Activated naive CD4-positive, alpha-beta T cell treated with anti-CD3 and anti-CD28 coated beads, Interleukin-2, amount 50 U/mL, for 72 hours (primary cell): ENCODE data around the gene RALGAPA2. TPM values are rescaled to one million over a fixed set of nuclear protein-coding genes. Genes with fewer than 3 reads are reported as not detected.

Experiments
- ATAC-seq, 2 donors: fragments of 150-1000 bp; cut with Tn5 transposase; 2 replicates each; pipeline ENCODE4 v1.10.0; 2021; ENCODE audit warnings: mild to moderate bottlenecking in 2 of 2, moderate library complexity in 2 of 2
- DNase-seq, 2 donors: peaks; one replicate each; pipeline ENCODE4 v3.0.0; 2021 to 2022; ENCODE audit warnings: low spot score in 2 of 2
- H3K27ac Mint-ChIP-seq, 2 donors: one replicate each; pipeline ENCODE4 v1.8.0; 2022; ENCODE audit warnings: mild to moderate bottlenecking in 2 of 2, mixed read lengths in 2 of 2
- H3K36me3 Mint-ChIP-seq, 2 donors: one replicate each; pipeline ENCODE4 v1.8.0; 2022; ENCODE audit warnings: mixed read lengths in 2 of 2
- H3K9me3 Mint-ChIP-seq, 2 donors: one replicate each; pipeline ENCODE4 v1.8.0; 2022; ENCODE audit warnings: mixed read lengths in 2 of 2
- total RNA-seq, 2 donors: library from RNA; stranded (reverse); gene quantifications; one replicate each; pipeline ENCODE4 v1.2.3, GENCODE V29; 2022

RALGAPA2 gene
- total RNA-seq, 2 donors from 2014 or later: 24.9 to 33.1 TPM

GRCh38 chr20:20398123-20398522 is 314.3 kb downstream of the RALGAPA2 start:
- Mint-ChIP-seq H3K9me3 (no peaks in the 10 kb centered on the region), H3K27ac (peak overlapping the region in 1 of 2 donors; percentile 48), H3K36me3 (peaks cover 0 to 3% of the 10 kb centered on the region in 2 donors)
- ATAC-seq (no peak), DNase-seq (no peak)

- Mint-ChIP-seq H3K9me3 (no peaks in the 10 kb centered on the region), H3K36me3 (peaks cover 0 to 10% of the 10 kb centered on the region in 2 donors), H3K27ac (peak overlapping the region in 1 of 2 donors; percentile 90)
- DNase-seq: no peak
- ATAC-seq: no peak
Measured at GRCh38 chr20:20396794-20397193, 315.6 kb downstream of the RALGAPA2 start.

GRCh38 chr20:20395903-20396568 is 316.4 kb downstream of the RALGAPA2 start:
- DNase-seq: no peak
- ATAC-seq: no peak
- peak overlapping the region; percentile 48 to 55 for H3K27ac Mint-ChIP-seq
- no peaks in the 10 kb centered on the region for H3K9me3 Mint-ChIP-seq
- H3K36me3 Mint-ChIP-seq: peaks cover 0 to 12% of the 10 kb centered on the region in 2 donors

DNA sequence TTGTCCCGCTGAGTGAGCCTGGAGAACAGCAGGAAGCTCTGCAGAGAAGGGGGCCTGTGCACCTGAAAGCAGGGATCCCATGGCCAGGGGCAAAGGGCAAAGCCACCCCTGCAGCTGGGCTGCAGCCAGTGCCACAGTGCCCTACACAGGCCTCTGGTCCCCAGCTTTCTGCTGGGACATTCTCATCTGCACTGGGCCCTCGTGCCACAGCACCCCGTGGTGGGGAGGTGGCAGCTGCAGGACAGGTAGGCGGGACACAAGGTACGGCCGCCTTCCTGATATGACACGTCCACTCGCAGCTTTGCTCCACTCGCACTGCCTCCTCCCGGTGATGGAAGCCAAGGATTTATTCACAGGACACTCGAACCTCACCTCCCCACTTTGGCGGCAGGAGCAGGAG is 317.4 kb downstream of the RALGAPA2 start:
- ATAC-seq (no peak), DNase-seq (no peak)
- H3K27ac Mint-ChIP-seq: no peak overlapping the region
- H3K36me3 Mint-ChIP-seq: peaks cover 0 to 12% of the 10 kb centered on the region in 2 donors
- H3K9me3 Mint-ChIP-seq: no peaks in the 10 kb centered on the region

GRCh38 chr20:20393207-20394120 is 319.0 kb downstream of the RALGAPA2 start:
- no peak for ATAC-seq
- peak overlapping the region; percentile 69 to 85 for H3K27ac Mint-ChIP-seq
- DNase-seq: no peak
- H3K9me3 Mint-ChIP-seq: no peaks in the 10 kb centered on the region
- peaks cover 0 to 16% of the 10 kb centered on the region in 2 donors for H3K36me3 Mint-ChIP-seq

- no peak for ATAC-seq
- no peaks in the 10 kb centered on the region for H3K9me3 Mint-ChIP-seq
- DNase-seq: no peak
- peaks cover 0 to 16% of the 10 kb centered on the region in 2 donors for H3K36me3 Mint-ChIP-seq
- H3K27ac Mint-ChIP-seq: peak overlapping the region in 1 of 2 donors; percentile 57
Measured at GRCh38 chr20:20391766-20392165, 320.7 kb downstream of the RALGAPA2 start.

DNA sequence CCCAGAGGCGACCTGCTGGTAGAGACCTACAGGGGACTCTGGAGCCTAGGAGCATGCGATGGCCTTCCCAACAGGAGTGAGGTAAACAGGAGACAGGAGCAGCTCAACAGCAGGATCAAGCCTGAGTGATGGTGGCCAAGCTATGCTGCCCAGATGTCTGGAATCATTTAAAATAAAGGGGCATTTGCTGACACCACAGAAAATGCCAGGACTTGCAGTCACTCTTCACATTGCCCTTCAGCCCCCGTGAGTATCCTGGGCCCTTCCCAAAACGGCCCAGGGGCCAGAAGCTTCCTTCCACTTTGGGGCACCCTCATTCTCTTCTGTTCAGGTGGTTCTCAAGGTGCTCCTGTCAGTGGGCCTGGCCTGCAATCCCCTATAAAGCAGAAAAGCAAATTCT is 321.3 kb downstream of the RALGAPA2 start:
- Mint-ChIP-seq H3K36me3 (peaks cover 0 to 16% of the 10 kb centered on the region in 2 donors), H3K27ac (peak overlapping the region in 1 of 2 donors; percentile 46), H3K9me3 (no peaks in the 10 kb centered on the region)
- no peak for ATAC-seq
- no peak for DNase-seq

DNA sequence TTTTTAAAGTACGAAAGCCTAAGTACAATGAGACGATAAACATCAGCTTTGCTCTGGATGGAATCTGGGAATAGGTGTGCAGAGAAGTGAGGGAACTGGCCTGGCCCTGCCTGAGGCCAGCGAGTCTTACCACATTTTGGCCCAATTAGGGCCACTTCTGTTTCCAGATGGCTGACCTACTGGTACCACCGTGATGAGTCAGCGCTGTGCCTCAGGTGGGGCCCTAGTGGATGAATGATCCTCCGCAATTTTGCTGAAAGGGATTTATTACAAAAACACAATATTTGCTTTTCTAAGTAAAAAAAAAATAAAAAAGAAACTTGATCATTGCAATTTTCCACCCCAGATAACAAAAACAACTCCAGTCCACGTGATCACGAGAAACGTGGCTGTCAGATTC is 322.1 kb downstream of the RALGAPA2 start:
- DNase-seq (no peak), ATAC-seq (no peak)
- Mint-ChIP-seq H3K27ac (peak overlapping the region in 1 of 2 donors; percentile 19), H3K36me3 (peaks cover 0 to 16% of the 10 kb centered on the region in 2 donors), H3K9me3 (no peaks in the 10 kb centered on the region)

DNA sequence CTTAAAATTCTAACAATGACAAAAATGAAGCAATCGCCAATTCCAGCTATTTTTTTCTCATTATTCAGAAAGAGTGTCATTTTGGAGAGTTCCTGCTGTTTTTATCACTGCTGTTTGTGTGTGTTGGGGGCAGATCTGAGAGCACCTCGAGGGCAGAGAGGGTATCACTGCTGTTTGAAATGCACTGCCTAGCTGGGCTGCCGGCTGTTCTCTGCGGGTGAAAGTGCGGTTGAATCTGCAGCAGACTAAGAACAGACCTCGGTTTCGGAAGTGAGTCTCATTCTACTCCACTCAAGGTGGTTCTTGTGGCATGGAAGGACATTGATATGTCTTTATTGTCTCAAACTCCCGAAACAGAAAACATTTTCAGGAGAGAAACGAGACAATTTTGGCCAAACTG is 326.3 kb downstream of the RALGAPA2 start:
- peaks cover 0 to 5% of the 10 kb centered on the region in 2 donors for H3K36me3 Mint-ChIP-seq

GRCh38 chr20:20375862-20376261 is 336.6 kb downstream of the RALGAPA2 start:
- peaks cover 2 to 16% of the 10 kb centered on the region in 2 donors for H3K36me3 Mint-ChIP-seq
- peaks cover 0 to 3% of the 10 kb centered on the region in 2 donors for H3K9me3 Mint-ChIP-seq
- no peak for DNase-seq
- H3K27ac Mint-ChIP-seq: no peak overlapping the region
- no peak for ATAC-seq

More for the DNA sequence above, 326.3 kb downstream of the RALGAPA2 start:
- peak overlapping the region in 1 of 2 donors; percentile 41 for H3K27ac Mint-ChIP-seq
- ATAC-seq: no peak
- H3K9me3 Mint-ChIP-seq: no peaks in the 10 kb centered on the region
- no peak for DNase-seq

GRCh38 chr20:20373091-20373571 is 339.3 kb downstream of the RALGAPA2 start:
- no peaks in the 10 kb centered on the region for H3K9me3 Mint-ChIP-seq
- H3K27ac Mint-ChIP-seq: no peak overlapping the region
- DNase-seq: no peak
- no peak for ATAC-seq
- peaks cover 0 to 20% of the 10 kb centered on the region in 2 donors for H3K36me3 Mint-ChIP-seq

DNA sequence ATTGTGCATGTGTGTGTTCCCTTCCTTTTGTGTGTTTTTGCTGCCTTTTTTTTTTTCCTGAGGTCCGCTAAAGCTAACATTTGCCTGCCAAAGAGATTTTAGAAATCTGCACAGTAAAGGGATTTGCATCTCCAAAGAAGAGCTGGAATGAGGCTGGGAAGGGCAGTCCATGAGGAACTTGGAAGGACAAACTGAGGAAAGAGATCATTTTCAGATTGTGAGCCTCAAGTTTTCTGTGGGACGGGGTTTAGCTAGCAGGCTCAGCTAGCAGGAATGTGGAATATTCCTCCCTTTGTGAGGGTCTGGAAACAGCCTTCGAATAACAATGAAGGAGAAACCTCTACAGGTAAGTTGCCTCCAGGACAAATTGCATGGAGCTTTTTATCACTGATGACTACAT is 340.8 kb downstream of the RALGAPA2 start:
- Mint-ChIP-seq H3K9me3 (no peaks in the 10 kb centered on the region), H3K36me3 (peaks cover 0 to 20% of the 10 kb centered on the region in 2 donors), H3K27ac (no peak overlapping the region)
- DNase-seq (no peak), ATAC-seq (no peak)

DNA sequence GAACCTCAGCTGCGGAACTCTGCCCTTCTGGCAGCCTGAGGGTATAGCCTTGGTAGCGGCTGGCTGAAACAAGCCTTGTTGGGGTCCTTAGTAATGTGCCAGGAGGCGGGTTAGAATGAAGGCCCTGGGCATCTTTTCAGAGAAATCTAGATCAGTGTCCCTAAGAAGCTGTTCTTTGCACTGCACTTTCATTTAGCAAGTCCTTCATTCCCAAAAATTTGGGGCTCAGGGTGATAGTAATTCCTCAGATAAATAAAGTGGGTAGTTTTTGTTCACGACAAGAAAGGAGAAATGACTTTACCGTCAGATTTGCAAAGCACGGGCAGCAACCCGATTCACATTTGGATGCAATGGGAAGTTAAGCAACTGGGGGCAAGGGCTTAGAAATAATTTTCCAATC is 341.4 kb downstream of the RALGAPA2 start:
- no peak for DNase-seq
- ATAC-seq: no peak
- peaks cover 0 to 20% of the 10 kb centered on the region in 2 donors for H3K36me3 Mint-ChIP-seq
- no peak overlapping the region for H3K27ac Mint-ChIP-seq
- no peaks in the 10 kb centered on the region for H3K9me3 Mint-ChIP-seq

- H3K9me3 Mint-ChIP-seq: no peaks in the 10 kb centered on the region
- ATAC-seq: no peak
- DNase-seq: no peak
- H3K36me3 Mint-ChIP-seq: peaks cover 0 to 20% of the 10 kb centered on the region in 2 donors
- no peak overlapping the region for H3K27ac Mint-ChIP-seq
Measured at GRCh38 chr20:20370094-20370575, 342.3 kb downstream of the RALGAPA2 start.

- Mint-ChIP-seq H3K9me3 (no peaks in the 10 kb centered on the region), H3K27ac (no peak overlapping the region), H3K36me3 (peaks cover 0 to 20% of the 10 kb centered on the region in 2 donors)
- DNase-seq: peak in 1 of 2 donors; percentile 38
- ATAC-seq: peak; percentile 38 to 46
Measured at GRCh38 chr20:20369250-20370093, 343.0 kb downstream of the RALGAPA2 start.
